ENCODE data around the gene SETBP1.

Gene SETBP1

DNA sequence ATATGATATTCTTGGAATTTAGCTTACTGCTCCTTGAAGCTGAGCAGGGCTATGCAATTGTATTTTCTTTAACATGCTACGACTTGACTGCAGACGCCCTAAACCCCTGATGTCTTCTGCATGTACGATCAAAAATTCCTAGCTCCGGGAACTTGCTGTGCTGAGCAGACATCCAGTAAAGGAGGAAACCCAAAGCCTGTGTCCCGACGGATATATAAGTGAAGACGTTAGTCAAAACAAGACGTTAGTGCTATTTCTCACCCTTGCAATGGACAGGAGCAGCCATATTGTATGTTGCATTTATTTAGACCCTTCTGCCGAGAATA is 51.5 kb downstream of the SETBP1 start:
- no peak for TF ChIP-seq JUND (IDR thresholded peaks at IDR 0.05; ENCODE audit: low read depth)
- no peak for DNase-seq (ENCODE audit: low read depth in 1 of 2, low spot score in 1 of 2)
- in situ Hi-C loops (cut with HindIII; ENCODE audit: low pct_unique_long_range_greater_than_20kb, low sequenced_read_pairs): no loop called here

DNA sequence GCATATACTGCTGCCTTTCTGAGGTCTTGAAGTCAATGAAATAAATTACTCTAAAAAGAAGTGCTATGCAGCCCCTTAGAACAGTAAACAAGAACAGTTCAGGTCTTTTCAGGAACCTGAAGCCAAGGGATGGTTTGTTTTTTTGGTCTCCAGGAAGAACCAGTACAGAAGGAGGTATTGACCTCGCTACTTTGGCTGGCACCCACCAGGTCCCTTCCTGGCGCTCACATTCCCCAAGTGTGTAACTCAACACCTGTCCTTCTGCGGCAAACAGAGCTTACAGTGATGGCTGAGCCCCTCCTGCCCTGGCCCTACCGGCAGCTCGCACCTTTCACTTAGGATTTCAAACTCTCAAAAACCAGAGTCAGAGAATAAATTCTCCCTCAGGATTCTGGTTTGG is 51.9 kb downstream of the SETBP1 start:
- in situ Hi-C loops (cut with HindIII; ENCODE audit: low pct_unique_long_range_greater_than_20kb, low sequenced_read_pairs): no loop called here
- DNase-seq (ENCODE audit: low read depth in 1 of 2, low spot score in 1 of 2): no peak
- no peak for TF ChIP-seq JUND (IDR thresholded peaks at IDR 0.05; ENCODE audit: low read depth)

DNA sequence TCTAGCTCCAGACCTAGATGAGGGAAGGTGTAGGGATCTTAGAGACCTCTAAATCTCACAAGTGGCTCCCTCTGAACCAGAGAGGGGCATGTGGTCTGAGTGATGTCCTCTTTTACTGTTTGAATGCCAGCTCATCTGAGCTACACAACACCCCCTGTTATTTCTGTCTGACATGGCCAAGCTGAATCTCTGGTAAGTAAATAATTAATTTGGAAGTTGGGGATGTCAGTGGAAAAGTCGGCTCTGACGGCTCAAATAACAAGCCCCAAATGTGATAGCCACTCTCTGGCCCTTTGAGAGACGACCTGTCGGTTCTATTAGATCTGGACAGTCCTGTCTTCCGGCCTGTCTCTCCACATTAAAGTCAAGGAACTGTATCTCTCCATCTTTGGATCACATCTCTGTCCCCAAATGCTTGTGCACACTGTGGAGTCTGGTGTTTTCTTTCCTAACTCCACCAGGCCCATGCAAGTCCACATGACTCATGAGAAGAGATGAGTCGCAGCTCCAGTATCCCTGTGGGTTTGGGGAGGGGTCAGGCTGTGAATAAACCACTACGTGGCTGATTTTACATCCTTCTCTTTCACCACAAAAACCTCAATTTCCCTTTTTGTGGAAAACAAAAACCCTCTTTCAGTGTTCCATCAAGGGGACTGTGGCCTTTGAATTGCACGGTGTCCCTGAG is 52.5 kb downstream of the SETBP1 start:
- in situ Hi-C loops (cut with HindIII; ENCODE audit: low pct_unique_long_range_greater_than_20kb, low sequenced_read_pairs): no loop called here
- peak in 1 of 2 experiments; percentile 36 for DNase-seq (ENCODE audit: low read depth in 1 of 2, low spot score in 1 of 2)
- no peak for TF ChIP-seq JUND (IDR thresholded peaks at IDR 0.05; ENCODE audit: low read depth)

DNA sequence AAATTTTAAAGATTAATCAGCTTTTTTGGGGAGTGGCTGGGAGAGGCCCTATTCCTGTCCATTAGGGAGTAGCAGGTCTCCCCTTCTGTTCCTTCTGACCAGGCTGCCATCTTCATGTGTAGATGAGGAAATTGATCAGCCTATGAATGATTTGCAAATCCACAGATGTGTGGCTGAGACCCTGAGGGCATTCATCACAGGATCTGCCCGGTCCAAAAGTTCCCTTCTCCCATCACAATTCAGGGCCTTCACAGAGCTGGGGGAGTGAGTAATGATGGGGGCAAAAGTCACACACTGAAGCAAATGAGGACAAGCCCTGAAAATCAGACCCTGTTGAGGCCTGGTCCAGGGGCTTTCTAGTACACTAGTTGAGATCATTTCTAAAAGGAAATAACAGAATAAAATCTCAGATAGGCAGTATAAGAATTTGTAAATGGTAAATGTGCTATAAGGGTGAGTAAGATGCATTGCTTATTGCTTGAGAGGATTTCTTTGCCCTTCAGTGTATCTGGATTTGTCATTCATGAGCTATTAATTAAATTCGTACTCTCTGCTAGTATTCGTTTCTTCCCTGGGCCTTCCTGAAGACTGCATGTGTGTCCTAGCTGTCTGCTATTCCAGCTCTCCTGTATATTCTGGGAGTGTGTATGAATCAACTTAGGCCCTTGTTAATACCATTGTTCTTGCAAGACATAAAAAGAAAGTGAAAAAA is 53.2 kb downstream of the SETBP1 start:
- TF ChIP-seq JUND (IDR thresholded peaks at IDR 0.05; ENCODE audit: low read depth): no peak
- in situ Hi-C loops (cut with HindIII; ENCODE audit: low pct_unique_long_range_greater_than_20kb, low sequenced_read_pairs): no loop called here
- DNase-seq (ENCODE audit: low read depth in 1 of 2, low spot score in 1 of 2): no peak

DNA sequence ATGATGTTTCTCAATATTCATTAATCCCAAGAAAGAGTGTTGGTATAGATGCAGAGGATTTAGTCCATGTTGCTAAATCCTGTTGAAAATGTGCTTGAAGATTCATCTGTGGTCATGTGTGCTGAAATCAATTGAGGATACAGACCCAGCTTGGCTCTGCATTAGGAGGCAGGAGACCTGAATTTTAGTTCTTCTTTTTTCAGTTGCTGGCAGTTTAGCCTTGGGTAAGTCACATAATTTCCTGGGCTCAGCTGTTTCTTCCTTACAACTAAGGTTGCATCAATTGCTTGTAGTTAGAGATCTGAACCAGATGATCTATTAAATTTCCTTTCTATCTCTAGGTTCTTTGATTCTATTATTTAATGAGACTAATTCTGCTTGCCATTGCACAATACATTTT is 54.4 kb downstream of the SETBP1 start:
- TF ChIP-seq JUND (IDR thresholded peaks at IDR 0.05; ENCODE audit: low read depth): no peak
- in situ Hi-C loops (cut with HindIII; ENCODE audit: low pct_unique_long_range_greater_than_20kb, low sequenced_read_pairs): no loop called here
- DNase-seq (ENCODE audit: low read depth in 1 of 2, low spot score in 1 of 2): no peak

DNA sequence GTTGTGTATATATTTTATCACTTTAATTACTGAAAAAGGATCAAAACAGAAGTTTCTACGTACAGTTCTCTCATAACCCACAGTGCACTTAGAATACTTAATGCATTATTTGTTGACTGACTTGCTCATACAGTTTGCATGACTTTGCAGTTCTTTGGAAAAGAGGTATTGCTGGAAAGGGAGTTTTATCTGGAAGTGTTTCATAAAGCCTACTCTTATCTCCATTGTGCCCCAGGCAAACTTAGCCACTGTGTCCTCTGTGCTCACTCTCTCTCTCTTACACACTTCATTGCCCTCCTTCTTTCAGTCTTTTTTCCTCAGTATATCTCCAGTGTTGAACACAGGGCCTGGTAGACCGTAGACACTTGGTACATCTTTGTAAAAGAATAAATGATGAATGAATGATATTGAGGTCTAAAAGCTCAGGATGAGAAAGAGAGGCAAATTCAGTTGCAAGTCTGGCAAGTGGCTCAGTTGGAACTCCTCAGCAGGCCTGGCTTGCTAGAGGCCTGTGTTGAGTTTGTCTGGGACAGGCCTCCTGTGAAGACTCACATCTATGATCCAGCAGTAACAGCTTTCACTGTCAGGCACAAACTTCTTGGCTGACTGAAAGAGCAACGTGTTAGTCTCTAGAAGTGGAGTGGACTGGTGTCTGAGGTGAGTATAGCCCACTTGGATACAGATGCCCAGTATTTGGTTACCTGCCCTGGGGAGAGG is 56.1 kb downstream of the SETBP1 start:
- no peak for DNase-seq (ENCODE audit: low read depth in 1 of 2, low spot score in 1 of 2)
- in situ Hi-C loops (cut with HindIII; ENCODE audit: low pct_unique_long_range_greater_than_20kb, low sequenced_read_pairs): no loop called here
- TF ChIP-seq JUND (IDR thresholded peaks at IDR 0.05; ENCODE audit: low read depth): no peak

DNA sequence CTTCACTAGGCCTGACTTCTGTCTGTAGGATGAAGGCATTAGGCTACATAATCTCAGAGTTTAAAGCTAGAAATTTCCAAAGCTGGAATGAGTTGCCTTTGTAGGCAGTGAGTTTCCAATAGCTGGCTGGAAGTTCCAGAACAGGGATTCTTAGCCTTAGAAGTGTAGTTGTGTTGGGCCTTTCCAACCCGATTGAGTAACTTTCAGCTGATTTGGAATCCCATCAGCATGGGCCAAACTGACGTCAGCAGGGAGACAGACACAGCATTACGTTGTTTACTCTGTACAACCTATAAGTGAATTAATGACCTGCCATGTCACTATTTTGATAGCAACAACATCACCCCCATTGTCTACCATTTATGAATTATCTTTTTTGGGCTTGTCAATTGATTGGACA is 56.9 kb downstream of the SETBP1 start:
- DNase-seq (ENCODE audit: low read depth in 1 of 2, low spot score in 1 of 2): no peak
- no peak for TF ChIP-seq JUND (IDR thresholded peaks at IDR 0.05; ENCODE audit: low read depth)
- in situ Hi-C loops (cut with HindIII; ENCODE audit: low pct_unique_long_range_greater_than_20kb, low sequenced_read_pairs): no loop called here

DNA sequence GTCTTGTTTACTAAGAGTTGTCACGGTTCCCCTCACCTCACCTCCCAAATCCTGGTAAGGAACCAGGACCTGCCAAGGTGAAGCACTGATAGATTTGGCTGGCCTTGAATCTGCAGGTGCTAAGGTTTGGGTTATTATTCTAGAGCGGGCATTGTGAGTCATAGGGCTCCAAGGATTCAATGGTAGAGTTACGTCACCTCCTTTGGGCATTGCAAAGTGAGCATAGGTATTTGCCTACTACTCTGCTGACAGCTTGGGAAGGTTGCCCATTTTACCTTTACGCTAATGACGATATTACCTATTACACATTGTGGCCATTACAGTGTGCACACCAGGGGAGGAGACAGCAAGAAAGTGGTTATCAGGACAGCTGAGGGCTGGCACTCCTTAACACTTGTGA is 59.3 kb downstream of the SETBP1 start:
- no peak for DNase-seq (ENCODE audit: low read depth in 1 of 2, low spot score in 1 of 2)
- TF ChIP-seq JUND (IDR thresholded peaks at IDR 0.05; ENCODE audit: low read depth): no peak
- in situ Hi-C loops (cut with HindIII; ENCODE audit: low pct_unique_long_range_greater_than_20kb, low sequenced_read_pairs): no loop called here

DNA sequence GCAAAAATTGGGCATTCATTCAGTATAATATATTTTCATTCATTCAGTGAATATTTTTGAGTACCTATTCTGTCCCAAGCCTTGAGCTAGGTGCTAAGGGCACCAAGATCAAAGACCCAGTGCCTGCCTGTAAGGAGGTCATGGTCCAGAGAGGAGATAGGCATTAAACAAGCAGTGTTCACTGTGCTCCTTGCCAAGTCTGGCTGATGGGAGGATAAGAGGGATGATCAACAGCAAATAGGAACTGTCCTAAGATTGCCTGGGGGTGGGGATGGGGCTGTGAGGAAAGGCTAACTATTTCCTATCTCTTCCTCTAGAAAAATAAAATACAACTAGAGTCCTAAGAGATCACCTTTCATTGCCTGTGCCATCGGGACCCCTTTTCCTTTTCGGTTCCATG is 60.4 kb downstream of the SETBP1 start:
- no peak for DNase-seq (ENCODE audit: low read depth in 1 of 2, low spot score in 1 of 2)
- no peak for TF ChIP-seq JUND (IDR thresholded peaks at IDR 0.05; ENCODE audit: low read depth)
- in situ Hi-C loops (cut with HindIII; ENCODE audit: low pct_unique_long_range_greater_than_20kb, low sequenced_read_pairs): no loop called here

DNA sequence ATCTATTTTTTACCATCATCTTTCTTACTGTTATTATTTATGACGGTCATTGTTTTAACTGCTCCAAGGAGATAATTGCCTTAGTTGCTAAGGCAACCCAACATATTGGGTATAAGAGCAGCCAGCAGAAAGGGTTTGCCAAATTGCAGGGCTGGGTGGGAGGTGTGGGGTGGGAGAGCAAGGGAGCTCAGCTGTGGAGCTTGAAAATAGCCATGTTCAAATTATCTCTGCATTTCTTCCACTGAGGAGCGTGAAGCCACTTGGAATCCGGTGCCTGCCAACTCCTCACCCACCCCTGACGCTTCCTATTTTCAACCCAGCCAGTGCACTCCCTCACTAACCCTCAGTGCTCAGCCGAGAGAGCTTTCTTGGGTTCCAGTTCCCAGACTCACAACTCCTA is 60.8 kb downstream of the SETBP1 start:
- in situ Hi-C loops (cut with HindIII; ENCODE audit: low pct_unique_long_range_greater_than_20kb, low sequenced_read_pairs): no loop called here
- DNase-seq (ENCODE audit: low read depth in 1 of 2, low spot score in 1 of 2): no peak
- TF ChIP-seq JUND (IDR thresholded peaks at IDR 0.05; ENCODE audit: low read depth): no peak

DNA sequence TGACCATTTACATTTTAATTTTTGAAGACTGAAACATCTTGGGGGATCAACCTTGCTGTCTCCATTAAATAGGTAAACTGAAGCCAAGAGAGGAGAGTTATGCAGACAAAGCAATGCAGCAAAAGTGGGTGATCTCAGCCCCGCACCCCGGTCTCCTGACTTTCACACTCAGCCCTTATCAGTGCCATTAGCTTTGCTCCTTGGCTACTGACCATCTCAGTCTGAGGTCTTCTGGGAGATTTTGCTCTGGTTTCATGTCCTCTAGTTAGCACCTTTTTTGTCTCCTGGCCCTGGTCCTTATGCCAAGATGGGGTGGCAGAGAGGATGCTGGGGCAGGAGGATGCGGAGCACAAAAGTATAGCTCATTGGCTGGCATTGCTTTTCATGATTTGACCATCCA is 61.4 kb downstream of the SETBP1 start:
- in situ Hi-C loops (cut with HindIII; ENCODE audit: low pct_unique_long_range_greater_than_20kb, low sequenced_read_pairs): no loop called here
- no peak for TF ChIP-seq JUND (IDR thresholded peaks at IDR 0.05; ENCODE audit: low read depth)
- DNase-seq (ENCODE audit: low read depth in 1 of 2, low spot score in 1 of 2): no peak

DNA sequence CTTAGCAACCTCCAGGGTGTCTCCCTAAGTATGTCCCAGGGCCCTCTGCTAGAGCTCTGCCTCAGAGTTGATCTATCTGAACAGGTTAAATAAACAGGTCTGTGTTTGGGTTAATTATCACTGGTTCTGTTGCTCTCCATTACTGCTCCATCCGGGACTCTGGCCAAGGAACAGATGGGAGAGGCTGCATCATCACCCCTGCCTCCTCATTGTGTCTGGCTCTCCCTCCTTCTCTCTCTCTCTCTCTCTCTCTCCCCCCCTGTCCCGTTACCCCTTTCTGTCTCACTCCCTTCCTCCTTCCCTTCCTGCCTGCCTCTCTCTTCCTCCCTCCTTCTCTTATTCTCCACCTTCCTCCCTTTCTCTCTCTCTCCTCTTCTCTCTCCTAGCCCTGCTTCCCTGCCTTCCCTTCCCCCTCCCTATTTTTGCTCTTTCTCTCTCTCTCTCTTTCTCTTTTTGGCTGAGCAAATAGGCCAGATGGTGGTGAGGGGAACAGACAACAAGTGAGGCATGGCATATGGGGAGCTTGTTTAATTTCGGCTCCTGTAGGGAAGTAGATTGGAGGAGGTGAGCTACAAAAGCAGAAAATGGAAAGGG is 62.1 kb downstream of the SETBP1 start:
- no peak for DNase-seq (ENCODE audit: low read depth in 1 of 2, low spot score in 1 of 2)
- in situ Hi-C loops (cut with HindIII; ENCODE audit: low pct_unique_long_range_greater_than_20kb, low sequenced_read_pairs): no loop called here
- no peak for TF ChIP-seq JUND (IDR thresholded peaks at IDR 0.05; ENCODE audit: low read depth)

DNA sequence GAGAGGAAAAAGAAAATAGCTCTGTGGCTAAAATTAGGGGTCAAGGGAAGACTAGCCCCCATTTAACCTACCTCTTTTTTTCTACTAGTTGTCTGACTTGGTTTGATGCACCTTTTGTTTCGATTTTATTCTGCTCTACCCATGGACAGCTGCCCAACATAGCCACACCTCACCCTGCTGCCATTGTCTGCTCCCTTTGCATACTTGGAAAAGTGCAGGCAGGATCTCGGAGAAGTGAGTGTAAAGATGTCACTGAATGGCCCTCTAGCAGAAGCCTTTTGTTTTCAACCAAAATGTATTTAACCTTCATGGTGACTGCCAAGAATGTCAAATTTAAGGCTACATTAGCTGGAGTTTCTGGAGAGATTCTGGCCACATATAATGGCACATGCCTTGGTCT is 62.9 kb downstream of the SETBP1 start:
- no peak for DNase-seq (ENCODE audit: low read depth in 1 of 2, low spot score in 1 of 2)
- TF ChIP-seq JUND (IDR thresholded peaks at IDR 0.05; ENCODE audit: low read depth): no peak
- in situ Hi-C loops (cut with HindIII; ENCODE audit: low pct_unique_long_range_greater_than_20kb, low sequenced_read_pairs): no loop called here
